NK-92 treated with Interleukin-12 subunit alpha and Interleukin-12 subunit beta, amount 100 ng/mL, for 24 hours (cell line): Measurements from ENCODE around the gene MTNR1A.
A peak's percentile ranks its signal among the peaks of the same experiment; 100 is the strongest.

Experiments
- DNase-seq: peaks from one replicate; lab custom pipeline; 2025; lab: John Stamatoyannopoulos, UW

Gene MTNR1A

GRCh38 chr4:186554914-186555827 is at the start of gene MTNR1A:
Gene MTNR1A, minus strand, starts transcription at chr4:186555567. Its CDS starts 202 bp downstream, at chr4:186555365.
- no peak for DNase-seq

DNA sequence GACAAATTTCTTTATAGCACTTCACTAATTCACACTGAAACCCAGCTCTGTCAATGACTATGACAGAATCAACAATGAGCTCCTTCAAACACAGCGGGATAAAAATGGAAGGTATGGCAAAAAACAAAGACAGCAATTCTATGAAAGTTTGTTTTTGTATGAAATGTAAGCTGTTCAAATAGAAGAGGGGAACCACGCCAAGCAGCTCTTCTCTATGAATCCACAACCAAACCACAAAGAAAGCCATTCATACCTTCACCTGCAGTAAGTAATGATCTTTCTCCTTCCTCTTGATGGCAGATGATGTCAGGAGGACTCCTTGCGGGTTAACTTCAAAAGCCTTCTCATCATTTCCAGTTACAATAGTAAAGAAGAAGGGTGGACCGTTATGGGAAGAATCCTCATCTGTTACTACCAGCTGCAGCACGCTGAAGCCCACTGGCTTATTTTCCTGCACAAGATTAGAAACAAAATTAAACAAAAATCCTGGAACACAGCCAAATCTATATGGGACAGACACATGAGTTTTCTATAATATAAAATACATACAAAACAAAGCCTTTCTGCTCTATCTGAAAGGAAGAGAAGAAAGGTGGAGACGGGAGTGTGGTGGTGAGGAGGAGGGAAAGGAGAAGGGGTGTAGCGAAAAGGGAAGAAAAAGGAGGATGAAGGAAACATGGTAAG is 48.9 kb upstream of the MTNR1A start:
- no peak for DNase-seq

DNA sequence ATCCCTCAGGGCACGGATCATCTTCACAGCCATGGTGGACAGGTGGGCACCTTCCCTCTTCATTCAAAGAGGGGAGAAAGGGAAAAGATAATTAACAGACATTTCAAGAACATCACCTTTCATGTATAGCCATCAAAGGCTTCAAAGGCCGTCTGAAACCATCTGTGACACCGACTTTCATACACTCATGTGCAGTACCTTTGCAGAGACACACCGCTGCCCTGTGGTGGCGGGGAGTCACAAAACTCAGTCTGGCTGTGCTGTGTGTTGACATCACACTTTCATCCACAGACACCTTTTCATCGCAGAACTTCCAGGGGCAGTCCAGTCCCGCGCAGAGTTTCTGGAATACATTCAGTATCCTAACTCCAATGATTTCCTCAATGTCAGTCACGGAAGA is 47.6 kb upstream of the MTNR1A start:
- no peak for DNase-seq

GRCh38 chr4:186599483-186599882 is 44.1 kb upstream of the MTNR1A start:
- no peak for DNase-seq

- no peak for DNase-seq
Measured at GRCh38 chr4:186598686-186599085, 43.3 kb upstream of the MTNR1A start.

DNA sequence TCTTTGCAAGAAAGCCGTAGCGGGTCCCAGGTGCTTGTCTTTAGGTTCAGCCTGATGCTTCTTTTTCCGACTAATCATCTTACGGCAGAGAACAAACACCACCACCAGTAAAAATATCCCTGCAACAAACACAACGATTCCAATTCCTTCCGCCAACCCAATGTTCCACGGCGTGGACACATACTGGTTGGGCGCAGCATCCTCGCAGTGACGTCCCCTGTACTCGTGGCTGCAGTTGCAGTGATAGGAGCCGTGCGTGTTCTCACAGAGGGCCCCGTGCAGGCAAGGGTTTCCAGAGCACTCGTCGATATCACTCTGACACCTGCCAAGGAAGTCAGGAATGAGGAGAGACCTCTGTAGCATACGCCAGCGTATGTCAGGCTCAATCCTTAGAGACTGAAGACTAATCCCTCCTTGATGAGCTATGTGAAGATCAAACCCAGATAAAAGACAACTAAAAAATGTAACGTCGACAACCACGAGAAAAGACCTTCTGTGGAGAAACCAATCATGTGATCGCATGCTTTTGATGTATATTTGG is 41.6 kb upstream of the MTNR1A start:
- no peak for DNase-seq

DNA sequence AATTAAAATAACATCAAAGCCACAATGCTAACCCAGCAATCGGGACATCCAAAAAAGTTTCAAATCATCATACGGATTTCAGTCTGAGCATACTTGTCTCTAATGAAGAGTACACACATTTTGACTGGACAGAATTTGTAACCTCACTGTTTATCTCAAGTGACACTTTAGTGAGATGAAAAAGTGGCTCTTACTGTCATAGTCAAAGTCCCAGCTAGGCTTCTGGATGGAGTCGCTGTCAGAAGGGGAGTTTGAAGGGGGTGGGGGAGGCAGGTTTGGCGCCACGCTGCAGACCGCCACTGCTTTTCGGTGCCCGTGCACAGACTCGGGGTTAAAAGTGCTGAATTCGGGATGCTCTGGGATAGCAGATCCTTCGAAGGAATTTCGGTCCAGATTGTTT is 41.0 kb upstream of the MTNR1A start:
- DNase-seq: no peak

- no peak for DNase-seq
Measured at GRCh38 chr4:186593587-186593973, 38.2 kb upstream of the MTNR1A start.

- no peak for DNase-seq
Measured at GRCh38 chr4:186592966-186593586, 37.7 kb upstream of the MTNR1A start.

- DNase-seq: no peak
Measured at GRCh38 chr4:186592445-186592844, 37.1 kb upstream of the MTNR1A start.

DNA sequence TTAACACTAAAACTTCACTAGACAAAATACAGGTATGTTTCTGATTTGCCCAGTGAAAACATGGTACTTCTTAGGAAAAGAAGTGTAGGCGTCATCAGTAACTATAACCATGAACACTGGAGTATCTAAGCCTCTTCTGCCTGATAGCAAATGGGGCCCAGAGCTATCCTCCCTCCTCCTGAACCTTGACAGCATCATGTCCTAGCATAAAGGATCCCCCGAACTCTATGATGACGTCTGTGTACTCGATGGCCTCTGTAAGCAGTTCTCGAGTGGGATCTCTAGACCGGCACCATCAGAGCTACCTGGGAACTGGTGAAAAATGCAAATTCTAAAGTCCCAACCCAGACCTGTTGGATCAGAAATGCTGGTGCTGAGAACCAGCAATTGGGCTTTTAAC is 36.3 kb upstream of the MTNR1A start:
- DNase-seq: no peak

- no peak for DNase-seq
Measured at GRCh38 chr4:186588503-186588902, 33.1 kb upstream of the MTNR1A start.

GRCh38 chr4:186587416-186588018 is 32.1 kb upstream of the MTNR1A start:
- peak; percentile 2 for DNase-seq

DNA sequence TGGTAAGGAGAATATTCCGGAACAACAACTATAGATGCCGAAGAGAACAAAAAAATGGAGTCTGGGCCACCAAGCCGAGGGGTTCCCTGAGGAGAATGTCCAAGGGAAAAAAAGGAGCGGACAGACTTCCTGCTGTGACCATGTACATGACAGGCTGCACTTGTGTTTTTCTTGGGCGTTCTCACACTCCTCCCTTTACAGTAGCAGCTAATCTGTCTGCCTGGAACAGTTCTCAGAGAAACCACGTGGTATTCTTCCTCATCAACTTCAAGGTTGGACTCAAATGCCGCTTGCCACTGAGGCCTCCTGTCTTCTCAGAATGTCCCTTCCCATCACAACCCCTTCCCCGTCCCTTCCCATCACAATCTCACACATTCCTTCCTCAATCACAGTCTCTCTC is 30.8 kb upstream of the MTNR1A start:
- no peak for DNase-seq

DNA sequence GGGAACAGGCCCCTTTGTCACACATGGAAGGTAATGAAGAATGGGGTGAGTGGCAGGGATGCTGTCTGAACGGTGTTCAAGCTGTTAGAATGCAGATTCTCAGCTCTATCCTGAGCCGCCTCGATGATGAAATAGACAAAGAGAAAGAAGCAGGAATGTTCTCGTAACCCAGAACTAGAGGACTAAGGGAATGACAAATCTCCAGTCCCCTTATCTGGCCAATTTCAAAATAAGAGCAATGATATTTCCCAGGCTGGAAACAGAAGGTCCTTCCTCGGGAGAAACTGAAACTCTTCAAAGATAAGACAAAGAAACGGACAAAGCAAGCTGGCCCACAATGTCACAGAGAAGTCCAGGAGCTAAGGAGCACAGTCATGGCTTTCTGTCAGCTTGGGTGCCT is 29.5 kb upstream of the MTNR1A start:
- no peak for DNase-seq

- DNase-seq: no peak
Measured at GRCh38 chr4:186581421-186581820, 26.1 kb upstream of the MTNR1A start.

DNA sequence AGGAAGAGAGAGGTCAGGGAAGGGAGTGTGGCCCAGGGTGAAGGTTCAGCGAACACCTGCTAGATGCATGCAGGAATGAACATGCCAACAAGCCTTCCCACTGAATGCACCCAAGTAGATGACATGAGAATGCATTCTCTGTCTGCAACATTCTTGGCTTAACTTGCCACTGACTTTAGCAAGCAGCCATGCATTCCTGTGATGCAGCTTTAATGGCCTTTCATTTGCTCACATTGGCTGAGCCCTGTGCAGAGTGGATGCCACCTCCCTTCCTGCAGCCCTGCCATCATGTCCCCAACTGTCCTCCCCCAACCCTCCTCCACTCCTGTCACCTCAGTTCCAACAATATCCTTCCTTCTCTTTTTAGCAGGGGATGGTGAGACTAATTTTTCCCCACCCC is 25.3 kb upstream of the MTNR1A start:
- no peak for DNase-seq

- no peak for DNase-seq
Measured at GRCh38 chr4:186570193-186570996, 15.0 kb upstream of the MTNR1A start.

- DNase-seq: no peak
Measured at GRCh38 chr4:186569533-186570192, 14.3 kb upstream of the MTNR1A start.

DNA sequence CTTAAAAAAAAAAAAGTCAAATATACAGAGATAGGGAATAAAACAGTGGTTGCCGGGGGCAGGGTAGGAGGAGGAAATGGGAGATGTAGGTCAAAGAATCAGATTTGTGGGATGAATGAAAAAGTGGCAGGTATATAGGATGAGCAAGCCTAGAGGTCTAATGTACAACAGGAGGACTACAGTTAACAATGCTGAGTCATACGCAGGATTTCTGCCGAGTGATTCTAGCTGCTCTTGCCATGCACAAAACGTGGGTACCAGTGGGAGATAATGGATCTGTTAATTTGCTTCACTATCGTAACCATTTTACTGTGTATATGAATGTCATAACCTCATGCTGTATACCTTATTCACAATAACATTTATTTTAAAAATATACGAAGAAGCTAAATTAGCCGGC is 10.7 kb upstream of the MTNR1A start:
- DNase-seq: no peak

GRCh38 chr4:186563761-186564160 is 8.4 kb upstream of the MTNR1A start:
- DNase-seq: no peak
